ENCODE data around the gene CFAP77. TPM values are rescaled to one million over a fixed set of nuclear protein-coding genes. Genes with fewer than 3 reads are reported as not detected.

The CFAP77 gene
- total and polyA plus RNA-seq, 2 of the 13 experiments (the other 11 are each of a cell fraction or from before 2014, with no cell fraction given): not detected

DNA sequence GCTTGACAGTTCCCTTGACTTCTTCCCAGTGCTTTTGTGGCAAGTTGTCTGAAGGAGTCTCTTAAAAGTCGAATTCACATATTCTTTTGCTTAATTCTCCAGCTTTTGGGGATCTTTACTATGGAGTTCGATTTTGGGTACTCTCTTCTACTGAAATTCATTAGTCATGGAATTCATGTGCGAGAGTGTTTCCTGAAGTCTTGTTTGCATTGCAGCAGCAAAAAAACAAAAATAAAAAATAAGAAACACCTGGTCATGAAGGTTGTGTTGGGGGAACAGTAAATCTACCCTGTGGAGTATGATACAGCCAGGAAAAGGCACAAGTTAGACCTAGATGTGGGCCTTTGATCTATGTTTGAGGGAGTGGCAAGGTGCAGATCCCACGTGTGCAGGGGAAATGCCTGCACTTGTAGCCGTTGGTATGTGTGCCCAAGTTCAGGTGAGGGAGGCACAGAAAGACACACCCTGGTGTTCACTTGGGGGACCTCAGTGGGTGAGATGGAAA is 55.2 kb downstream of the CFAP77 start (continued):
- no peak for TF ChIP-seq ZNF75D (CRISPR knock-in tag; IDR thresholded peaks at IDR 0.05; ENCODE audit: borderline replicate concordance)
- no peak for TF ChIP-seq ZNF572 (CRISPR knock-in tag; IDR thresholded peaks at IDR 0.05)
- no peak for TF ChIP-seq TSC22D2 (CRISPR knock-in tag; IDR thresholded peaks at IDR 0.05; ENCODE audit: borderline replicate concordance)
- no peak for TF ChIP-seq ZZZ3 (CRISPR knock-in tag; IDR thresholded peaks at IDR 0.05; ENCODE audit: borderline replicate concordance)
- TF ChIP-seq, protein P1, sequence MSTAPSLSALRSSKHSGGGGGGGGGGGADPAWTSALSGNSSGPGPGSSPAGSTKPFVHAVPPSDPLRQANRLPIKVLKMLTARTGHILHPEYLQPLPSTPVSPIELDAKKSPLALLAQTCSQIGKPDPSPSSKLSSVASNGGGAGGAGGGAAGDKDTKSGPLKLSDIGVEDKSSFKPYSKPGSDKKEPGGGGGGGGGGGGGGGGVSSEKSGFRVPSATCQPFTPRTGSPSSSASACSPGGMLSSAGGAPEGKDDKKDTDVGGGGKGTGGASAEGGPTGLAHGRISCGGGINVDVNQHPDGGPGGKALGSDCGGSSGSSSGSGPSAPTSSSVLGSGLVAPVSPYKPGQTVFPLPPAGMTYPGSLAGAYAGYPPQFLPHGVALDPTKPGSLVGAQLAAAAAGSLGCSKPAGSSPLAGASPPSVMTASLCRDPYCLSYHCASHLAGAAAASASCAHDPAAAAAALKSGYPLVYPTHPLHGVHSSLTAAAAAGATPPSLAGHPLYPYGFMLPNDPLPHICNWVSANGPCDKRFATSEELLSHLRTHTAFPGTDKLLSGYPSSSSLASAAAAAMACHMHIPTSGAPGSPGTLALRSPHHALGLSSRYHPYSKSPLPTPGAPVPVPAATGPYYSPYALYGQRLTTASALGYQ (CRISPR knock-in tag; IDR thresholded peaks at IDR 0.05): no peak

DNA sequence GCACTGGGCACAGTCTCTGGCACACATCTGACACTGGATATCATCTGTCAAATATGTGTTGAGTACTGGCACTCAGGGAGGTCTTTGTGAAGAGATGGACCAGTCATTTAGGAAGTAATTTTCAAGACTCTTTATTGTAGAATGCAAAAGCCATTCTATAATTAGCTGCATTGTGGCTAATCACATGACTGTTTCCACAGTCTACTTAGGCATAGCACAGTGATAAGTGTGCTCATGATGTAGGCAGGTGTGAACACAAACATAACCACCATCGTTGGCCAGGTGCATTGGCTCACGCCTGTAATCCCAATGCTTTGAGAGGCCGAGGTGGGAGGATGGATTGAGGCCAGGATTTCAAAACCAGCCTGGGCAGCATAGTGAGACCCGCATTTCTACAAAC is 62.2 kb downstream of the CFAP77 start:
- Histone ChIP-seq H2AFZ (ENCODE audit: low read length) (no peak overlapping the region), H3K9me3 (ENCODE audit: low read length) (no peaks in the 10 kb centered on the region), H3K27ac (ENCODE audit: extremely low read length, insufficient read depth, low read length) (no peak overlapping the region), H3K27me3 (ENCODE audit: control insufficient read depth in 1 of 2, insufficient read depth in 2 of 2, low read length in 2 of 2) (peaks cover 0 to 9% of the 10 kb centered on the region in 2 experiments; a peak in 1 of 5 replicates), H4K20me1 (ENCODE audit: insufficient read depth, low read length) (no peaks in the 10 kb centered on the region), H3K79me2 (ENCODE audit: insufficient read depth, low read length) (no peaks in the 10 kb centered on the region), H3K4me1 (ENCODE audit: insufficient read depth, low read length) (peaks cover 19% of the 10 kb centered on the region), H3K9ac (ENCODE audit: insufficient read depth, low read depth, low read length) (no peak overlapping the region), H3K4me3 (replicated peaks in 1 of 3; ENCODE audit: insufficient read depth in 1 of 3, low read depth in 2 of 3, low read length in 3 of 3) (no peak overlapping the region), H3K4me2 (ENCODE audit: low read depth, low read length) (no peak overlapping the region), H3K36me3 (replicated peaks in 1 of 2; ENCODE audit: control insufficient read depth in 1 of 2, insufficient read depth in 2 of 2, low read length in 2 of 2) (no peaks in the 10 kb centered on the region)
- 50% methylated on average over 2 of the region's 4 CpGs for WGBS (ENCODE audit: low lambda C conversion rate)
- POLR2A ChIA-PET: no interaction called here
- in situ Hi-C loops (cut with HindIII; ENCODE audit: extremely low pct_ligation_motif_present, low pct_unique_long_range_greater_than_20kb): no loop called here
- no peak for ATAC-seq
- no TSS peak for BruUV-seq (replicated peaks)
- no peak for TF ChIP-seq SRF (IDR thresholded peaks at IDR 0.05; ENCODE audit: low read depth, low read length)
- TF ChIP-seq, protein P2, sequence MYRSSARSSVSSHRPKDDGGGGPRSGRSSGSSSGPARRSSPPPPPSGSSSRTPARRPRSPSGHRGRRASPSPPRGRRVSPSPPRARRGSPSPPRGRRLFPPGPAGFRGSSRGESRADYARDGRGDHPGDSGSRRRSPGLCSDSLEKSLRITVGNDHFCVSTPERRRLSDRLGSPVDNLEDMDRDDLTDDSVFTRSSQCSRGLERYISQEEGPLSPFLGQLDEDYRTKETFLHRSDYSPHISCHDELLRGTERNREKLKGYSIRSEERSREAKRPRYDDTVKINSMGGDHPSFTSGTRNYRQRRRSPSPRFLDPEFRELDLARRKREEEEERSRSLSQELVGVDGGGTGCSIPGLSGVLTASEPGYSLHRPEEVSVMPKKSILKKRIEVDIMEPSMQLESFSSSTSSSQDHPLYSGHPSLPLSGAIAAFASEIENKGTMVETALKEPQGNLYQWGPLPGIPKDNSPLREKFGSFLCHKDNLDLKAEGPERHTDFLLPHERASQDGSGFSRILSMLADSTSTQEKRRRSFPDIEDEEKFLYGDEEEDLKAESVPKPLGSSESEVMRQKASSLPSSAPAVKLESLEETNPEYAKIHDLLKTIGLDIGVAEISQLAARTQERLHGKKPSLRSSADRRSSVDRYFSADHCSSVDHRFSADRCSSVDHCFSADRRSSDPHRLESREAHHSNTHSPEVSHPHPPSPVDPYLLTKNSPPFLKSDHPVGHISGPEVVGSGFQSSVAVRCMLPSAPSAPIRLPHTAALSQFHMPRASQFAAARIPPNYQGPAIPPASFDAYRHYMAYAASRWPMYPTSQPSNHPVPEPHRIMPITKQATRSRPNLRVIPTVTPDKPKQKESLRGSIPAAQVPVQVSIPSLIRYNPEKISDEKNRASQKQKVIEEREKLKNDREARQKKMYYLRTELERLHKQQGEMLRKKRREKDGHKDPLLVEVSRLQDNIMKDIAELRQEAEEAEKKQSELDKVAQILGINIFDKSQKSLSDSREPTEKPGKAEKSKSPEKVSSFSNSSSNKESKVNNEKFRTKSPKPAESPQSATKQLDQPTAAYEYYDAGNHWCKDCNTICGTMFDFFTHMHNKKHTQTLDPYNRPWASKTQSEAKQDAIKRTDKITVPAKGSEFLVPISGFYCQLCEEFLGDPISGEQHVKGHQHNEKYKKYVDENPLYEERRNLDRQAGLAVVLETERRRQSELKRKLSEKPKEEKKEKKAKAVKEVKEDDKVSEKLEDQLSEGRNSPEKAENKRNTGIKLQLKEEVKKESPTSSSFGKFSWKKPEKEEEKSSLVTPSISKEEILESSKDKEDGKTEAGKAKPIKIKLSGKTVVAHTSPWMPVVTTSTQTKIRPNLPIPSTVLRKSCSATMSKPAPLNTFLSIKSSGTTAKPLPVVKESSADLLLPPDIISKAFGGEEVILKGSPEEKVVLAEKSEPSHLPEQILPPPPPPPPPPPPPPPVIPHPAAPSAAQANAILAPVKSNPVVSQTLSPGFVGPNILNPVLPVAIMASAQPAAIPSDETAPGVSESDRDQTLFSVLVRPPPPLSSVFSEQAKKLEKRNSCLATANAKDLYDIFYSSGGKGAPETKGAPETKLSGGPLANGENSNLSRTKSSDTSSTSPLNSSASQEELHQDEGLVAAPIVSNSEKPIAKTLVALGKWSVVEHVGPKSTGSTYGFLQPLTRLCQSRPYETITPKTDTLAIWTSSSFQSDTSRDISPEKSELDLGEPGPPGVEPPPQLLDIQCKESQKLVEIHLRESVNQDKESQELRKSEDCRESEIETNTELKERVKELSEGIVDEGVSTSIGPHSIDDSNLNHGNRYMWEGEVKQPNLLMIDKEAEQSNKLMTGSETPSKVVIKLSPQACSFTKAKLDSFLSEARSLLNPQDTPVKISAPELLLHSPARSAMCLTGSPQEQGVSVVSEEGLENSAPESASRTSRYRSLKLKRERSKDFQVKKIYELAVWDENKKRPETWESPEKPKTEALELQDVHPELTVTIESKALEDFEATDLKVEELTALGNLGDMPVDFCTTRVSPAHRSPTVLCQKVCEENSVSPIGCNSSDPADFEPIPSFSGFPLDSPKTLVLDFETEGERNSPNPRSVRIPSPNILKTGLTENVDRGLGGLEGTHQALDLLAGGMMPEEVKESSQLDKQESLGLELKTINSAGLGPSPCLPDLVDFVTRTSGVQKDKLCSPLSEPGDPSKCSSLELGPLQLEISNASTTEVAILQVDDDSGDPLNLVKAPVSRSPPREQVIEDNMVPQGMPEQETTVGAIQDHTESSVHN (CRISPR knock-in tag; IDR thresholded peaks at IDR 0.05): no peak
- TF ChIP-seq, protein P3, sequence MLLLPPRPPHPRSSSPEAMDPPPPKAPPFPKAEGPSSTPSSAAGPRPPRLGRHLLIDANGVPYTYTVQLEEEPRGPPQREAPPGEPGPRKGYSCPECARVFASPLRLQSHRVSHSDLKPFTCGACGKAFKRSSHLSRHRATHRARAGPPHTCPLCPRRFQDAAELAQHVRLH (CRISPR knock-in tag; IDR thresholded peaks at IDR 0.05; ENCODE audit: borderline replicate concordance, low read depth): no peak
- no peak for TF ChIP-seq ZNF713 (CRISPR knock-in tag; IDR thresholded peaks at IDR 0.05)
- intact Hi-C loops (cut with micrococcal nuclease; ENCODE audit: unreplicated experiment): no loop called here
- no peak for DNase-seq (ENCODE audit: low spot score)
- CTCF ChIA-PET (ENCODE audit: low intra/inter-chr PET ratio, low total read pairs): no interaction called here
- FAIRE-seq: no peak
